Ovary (tissue), 9 donors: ENCODE measurements around the gene EVX2. TPM values are rescaled to one million over a fixed set of nuclear protein-coding genes. Genes with fewer than 3 reads are reported as not detected.

Source experiments
- DNase-seq, 5 donors: peaks; one replicate each; pipeline ENCODE4 v3.0.0-alpha.2; 2019 to 2020
- H3K27ac ChIP-seq, 2 donors: fragments of 200-600 bp; one replicate each; pipeline versions ENCODE4 v1.5.1 to v1.8.0; 2019 to 2022
- H3K27me3 ChIP-seq: fragments of 200-600 bp; one replicate; pipeline ENCODE4 v1.8.0; 2022
- H3K36me3 ChIP-seq: fragments of 200-600 bp; sonication (generic); one replicate; pipeline ENCODE4 v1.5.1; 2019
- H3K4me1 ChIP-seq: one replicate; pipeline ENCODE4 v1.8.1; 2013; ENCODE audit warnings: mild to moderate bottlenecking, moderate library complexity; ENCODE audit not compliant: insufficient read depth
- H3K4me3 ChIP-seq: fragments of 200-600 bp; sonication (generic); one replicate; pipeline ENCODE4 v1.5.1; 2017
- H3K9me3 ChIP-seq, 2 donors: fragments of 200-600 bp in 1 of 2; sonication (generic) in 1 of 2; one replicate each; pipeline versions ENCODE4 v1.5.1 to v1.8.1; 2013 to 2019; ENCODE audit warnings: mild to moderate bottlenecking in 1 of 2, moderate library complexity in 1 of 2
- EP300 ChIP-seq: sonication (generic); formaldehyde crosslinking; IDR thresholded peaks from one replicate; pipeline ENCODE4 v1.6.1; 2017; ENCODE audit warnings: antibody characterized with exemption
- POLR2A ChIP-seq: fragments of 450-650 bp; IDR thresholded peaks from one replicate; pipeline ENCODE4 v1.6.1; 2017; ENCODE audit warnings: antibody characterized with exemption, mild to moderate bottlenecking, moderate library complexity
- WGBS, 3 donors: extraction: QIAGEN DNeasy Blood & Tissue Kit in 1 of 3; methylation state at CpG; one replicate each; pipeline versions ENCODE4 v1.1.5 to v1.1.7; 2013 to 2017; 5-methylcytosine and 5-hydroxymethylcytosine counted together
- intact Hi-C, 4 donors: fragments of 100-400 bp; cut with DNase I; formaldehyde crosslinking; loops; one replicate each; pipeline versions ENCODE4 v1.11.0 to v1.15.1; 2022 to 2023
- polyA plus RNA-seq, 2 donors: library from polyadenylated mRNA; stranded (reverse); fragments of 200-250 nt in 1 of 2; fragments of 350-450 nt in 1 of 2; fragmentation: Illumina TruSeq in 1 of 2; extraction: RNeasy Lipid Tissue Mini Kit (QIAGEN cat#74804) in 1 of 2; gene quantifications; one replicate each; pipeline ENCODE4 v1.2.3, GENCODE V29; 2013 to 2014
- total RNA-seq, 7 donors: library from RNA; depleted of rRNA in 2 of 7; stranded (reverse); fragments of >200 nt in 2 of 7; fragmentation: NEBNext Ultra II Directional in 3 of 7; extraction: Animal tissue kit (Norgen Biotek cat#: 25700) in 3 of 7; gene quantifications; one replicate each; pipeline versions ENCODE4 v1.1.0 to v1.2.4, GENCODE V29; 2016 to 2023
- TF ChIP-seq, protein P1 (sequence below), 3 donors: fragments of 450-650 bp in 2 of 3; fragments of 200-600 bp in 1 of 3; IDR thresholded peaks; one replicate each; pipeline versions ENCODE4 v1.5.1 to v1.8.0; 2016 to 2022; ENCODE audit warnings: antibody characterized with exemption in 3 of 3, mild to moderate bottlenecking in 1 of 3
- donor health status: DM: no; HTN: no; CAD: no; lungs with moderate emphysema.
- donor health status: DM: no; HTN: no; CAD: no.
- donor health status: Bipolar disorder and iron deficiency.
- donor health status: DM: yes; HTN: yes; CAD: no.
- donor health status: DM: no; HTN: no; CAD: no.
- donor health status: DM: yes; HTN: yes; CAD: no.

The EVX2 gene
- total and polyA plus RNA-seq, 9 donors: not detected

GRCh38 chr2:176072292-176072669, 11.5 kb downstream of the EVX2 start:
- no peaks in the 10 kb centered on the region for H3K9me3 ChIP-seq
- no peak for DNase-seq
- TF ChIP-seq, protein P1, sequence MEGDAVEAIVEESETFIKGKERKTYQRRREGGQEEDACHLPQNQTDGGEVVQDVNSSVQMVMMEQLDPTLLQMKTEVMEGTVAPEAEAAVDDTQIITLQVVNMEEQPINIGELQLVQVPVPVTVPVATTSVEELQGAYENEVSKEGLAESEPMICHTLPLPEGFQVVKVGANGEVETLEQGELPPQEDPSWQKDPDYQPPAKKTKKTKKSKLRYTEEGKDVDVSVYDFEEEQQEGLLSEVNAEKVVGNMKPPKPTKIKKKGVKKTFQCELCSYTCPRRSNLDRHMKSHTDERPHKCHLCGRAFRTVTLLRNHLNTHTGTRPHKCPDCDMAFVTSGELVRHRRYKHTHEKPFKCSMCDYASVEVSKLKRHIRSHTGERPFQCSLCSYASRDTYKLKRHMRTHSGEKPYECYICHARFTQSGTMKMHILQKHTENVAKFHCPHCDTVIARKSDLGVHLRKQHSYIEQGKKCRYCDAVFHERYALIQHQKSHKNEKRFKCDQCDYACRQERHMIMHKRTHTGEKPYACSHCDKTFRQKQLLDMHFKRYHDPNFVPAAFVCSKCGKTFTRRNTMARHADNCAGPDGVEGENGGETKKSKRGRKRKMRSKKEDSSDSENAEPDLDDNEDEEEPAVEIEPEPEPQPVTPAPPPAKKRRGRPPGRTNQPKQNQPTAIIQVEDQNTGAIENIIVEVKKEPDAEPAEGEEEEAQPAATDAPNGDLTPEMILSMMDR (IDR thresholded peaks at IDR 0.05): no peak
- H3K36me3 ChIP-seq: no peaks in the 10 kb centered on the region
- 29 to 41% (median 38%) methylated on average over 5 of the region's 5 CpGs for WGBS, 3 donors
- peaks cover 4% of the 10 kb centered on the region for H3K27me3 ChIP-seq
- H3K27ac ChIP-seq: no peak overlapping the region
- intact Hi-C loops: loop anchor here in 1 of 4 donors (10.0 kb wide), 1 partner anchor 387 kb away; no protein-coding TSS in a partner anchor
- peaks cover 3% of the 10 kb centered on the region for H3K4me1 ChIP-seq
- H3K4me3 ChIP-seq: no peak overlapping the region

DNA sequence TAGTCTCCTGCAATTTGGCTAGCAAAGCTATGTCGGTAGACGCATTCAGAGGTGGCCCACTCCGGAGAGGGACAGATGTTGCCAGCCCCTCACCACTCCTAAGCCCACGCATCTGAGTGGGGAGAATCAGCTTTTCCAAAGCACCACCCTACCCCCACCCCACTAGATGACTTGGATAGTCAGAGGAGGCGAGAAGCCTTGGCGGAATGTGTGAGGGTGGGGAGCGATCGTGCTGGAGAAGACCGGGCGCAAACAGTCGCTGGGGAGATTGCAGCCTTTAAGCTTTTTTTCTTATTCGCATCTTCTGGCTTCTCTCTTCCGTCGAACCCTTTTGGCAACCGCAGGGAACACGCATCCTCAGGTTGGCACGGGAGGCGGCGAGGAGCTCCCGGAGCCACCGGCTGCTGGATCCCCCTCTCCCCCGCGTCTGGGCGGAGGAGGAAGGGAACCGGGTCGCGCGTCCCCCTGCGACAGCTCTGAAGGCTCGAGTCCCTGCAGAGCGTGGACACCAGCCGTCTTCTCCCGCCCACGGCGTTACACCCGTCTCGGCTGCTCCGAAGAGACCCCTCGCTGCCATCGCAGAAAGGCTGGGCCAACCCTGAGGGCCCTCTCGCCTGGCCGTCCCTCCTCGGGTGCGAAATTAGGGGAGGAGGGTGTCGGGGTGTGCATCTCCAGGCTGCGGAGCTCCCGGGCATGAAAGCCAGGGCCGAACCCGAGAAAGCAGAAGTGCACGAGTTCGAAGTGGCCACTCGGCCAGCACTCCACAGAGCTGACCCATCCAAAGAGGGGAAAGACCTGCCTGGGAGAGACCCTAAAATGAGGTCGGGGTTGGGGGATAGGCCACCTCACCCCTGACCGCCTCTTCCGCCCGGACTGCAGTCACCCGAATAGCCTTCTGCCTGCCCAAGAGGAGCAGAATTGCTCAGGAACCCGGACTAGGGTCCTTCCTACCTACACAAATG, 12.2 kb downstream of the EVX2 start:
- Histone ChIP-seq H3K9me3 (no peaks in the 10 kb centered on the region), H3K4me3 (no peak overlapping the region), H3K27ac (no peak overlapping the region), H3K36me3 (no peaks in the 10 kb centered on the region), H3K4me1 (peaks cover 3% of the 10 kb centered on the region), H3K27me3 (no peaks in the 10 kb centered on the region)
- TF ChIP-seq, protein P1 (IDR thresholded peaks at IDR 0.05): no peak
- TF ChIP-seq EP300: no peak
- no peak for TF ChIP-seq POLR2A
- 9 to 13% (median 10%) methylated on average over 58 of the region's 58 CpGs for WGBS, 3 donors
- no peak for DNase-seq
- intact Hi-C loops: loop anchor here in 1 of 4 donors (10.0 kb wide), 1 partner anchor 387 kb away; no protein-coding TSS in a partner anchor

- WGBS, 3 donors: 3 to 7% (median 6%) methylated on average over 30 of the region's 30 CpGs
Measured at GRCh38 chr2:176068419-176068832, 15.3 kb downstream of the EVX2 start.

GRCh38 chr2:176067589-176068418, 16.0 kb downstream of the EVX2 start:
- Histone ChIP-seq H3K4me1 (peaks cover 3% of the 10 kb centered on the region), H3K27ac (no peak overlapping the region), H3K27me3 (no peaks in the 10 kb centered on the region), H3K36me3 (no peaks in the 10 kb centered on the region), H3K4me3 (peak overlapping the region; percentile 18), H3K9me3 (no peaks in the 10 kb centered on the region)
- DNase-seq: no peak
- WGBS, 3 donors: 5 to 12% (median 9%) methylated on average over 32 to 38 of the region's 38 CpGs
- TF ChIP-seq, protein P1 (IDR thresholded peaks at IDR 0.05): no peak
- TF ChIP-seq POLR2A (no peak), EP300 (no peak)
- intact Hi-C loops: no loop called here

More at GRCh38 chr2:176068419-176068832, 15.3 kb downstream of the EVX2 start:
- TF ChIP-seq, protein P1 (IDR thresholded peaks at IDR 0.05): no peak
- TF ChIP-seq EP300: no peak
- no peak for TF ChIP-seq POLR2A
- H3K4me1 ChIP-seq: peaks cover 3% of the 10 kb centered on the region
- no peak overlapping the region for H3K27ac ChIP-seq
- no peaks in the 10 kb centered on the region for H3K27me3 ChIP-seq
- no peaks in the 10 kb centered on the region for H3K36me3 ChIP-seq
- no peak overlapping the region for H3K4me3 ChIP-seq
- no peaks in the 10 kb centered on the region for H3K9me3 ChIP-seq
- intact Hi-C loops: no loop called here
- no peak for DNase-seq
